B cell (primary cell): ENCODE measurements around the gene ZMYM5. TPM values are rescaled to one million over a fixed set of nuclear protein-coding genes. Genes with fewer than 3 reads are reported as not detected.
A peak's percentile ranks its signal among the peaks of the same experiment; 100 is the strongest.

Experiments used
- ATAC-seq: fragments of 200-7000 bp; cut with Tn5 transposase; one replicate; pipeline ENCODE4 v1.10.0; 2021; ENCODE audit warnings: low read depth, mild to moderate bottlenecking, moderate number of reproducible peaks, moderate library complexity
- CTCF ChIA-PET: fragments of 350-600 bp; sonication (Branson Sonifier 250); formaldehyde crosslinking; loops from one replicate; lab custom pipeline; 2021; ENCODE audit warnings: antibody characterized with exemption, inconsistent platforms; lab: Charles Lee
- POLR2A ChIA-PET: fragments of 350-600 bp; sonication (Branson Sonifier 250); formaldehyde crosslinking; loops from one replicate; lab custom pipeline; 2021; ENCODE audit warnings: antibody characterized with exemption; lab: Charles Lee
- DNase-seq: peaks from one replicate; pipeline ENCODE4 v3.0.0; 2013
- H2AFZ ChIP-seq: 2 replicates; pipeline ENCODE4 v1.6.1; 2012; ENCODE audit warnings: mild to moderate bottlenecking, low read depth, low read length; ENCODE audit not compliant: insufficient read depth, poor library complexity, severe bottlenecking
- H3K27ac ChIP-seq, 2 donors: 1 replicate in 1 of 2; 2 replicates in 1 of 2; pipeline ENCODE4 v1.5.1; 2012 to 2013; ENCODE audit warnings: low read length in 2 of 2, mild to moderate bottlenecking in 2 of 2, moderate library complexity in 1 of 2
- H3K27me3 ChIP-seq, 4 experiments: fragments of 200-600 bp in 1 of 4; sonication (generic) in 1 of 4; replicated peaks in 1 of 4; 1 replicate in 2 of 4; 2 replicates in 2 of 4; pipeline versions ENCODE4 v1.6.1 to v1.7.0; 2013 to 2016; ENCODE audit warnings: low read length in 3 of 4, mild to moderate bottlenecking in 2 of 4, mixed read lengths in 1 of 4, moderate library complexity in 1 of 4; ENCODE audit not compliant: insufficient read depth in 4 of 4, control insufficient read depth in 3 of 4; ENCODE audit errors: control extremely low read depth in 1 of 4
- H3K36me3 ChIP-seq, 2 experiments: replicated peaks in 1 of 2; 1 replicate in 1 of 2; 2 replicates in 1 of 2; pipeline versions ENCODE4 v1.6.1 to v1.7.1; 2013; ENCODE audit warnings: low read length in 1 of 2; ENCODE audit not compliant: insufficient read depth in 2 of 2, control insufficient read depth in 1 of 2; ENCODE audit errors: control extremely low read depth in 1 of 2, extremely low read depth in 1 of 2
- H3K4me1 ChIP-seq, 2 donors: fragments of 200-600 bp in 1 of 2; sonication (generic) in 1 of 2; 1 replicate in 1 of 2; 2 replicates in 1 of 2; pipeline versions ENCODE4 v1.5.1 to v1.6.1; 2013 to 2017; ENCODE audit warnings: low read length in 2 of 2; ENCODE audit not compliant: control insufficient read depth in 2 of 2, insufficient read depth in 2 of 2
- H3K4me2 ChIP-seq: replicated peaks from 2 replicates; pipeline ENCODE3; 2012; ENCODE audit warnings: mild to moderate bottlenecking, low read depth, low read length; ENCODE audit not compliant: poor library complexity, severe bottlenecking
- H3K4me3 ChIP-seq, 5 experiments: fragments of 200-600 bp in 1 of 5; sonication (generic) in 1 of 5; 1 replicate in 3 of 5; 2 replicates in 2 of 5; pipeline versions ENCODE4 v1.5.1 to v1.7.0; 2011 to 2016; ENCODE audit warnings: low read length in 4 of 5, mild to moderate bottlenecking in 4 of 5, low read depth in 2 of 5, control low read depth in 1 of 5, moderate library complexity in 1 of 5; ENCODE audit not compliant: insufficient read depth in 1 of 5; ENCODE audit errors: control extremely low read depth in 1 of 5, extremely low read depth in 1 of 5
- H3K79me2 ChIP-seq: fragments of 200-600 bp; sonication (generic); one replicate; pipeline ENCODE4 v1.6.0; 2016; ENCODE audit warnings: low read length; ENCODE audit not compliant: control insufficient read depth, insufficient read depth
- H3K9ac ChIP-seq: fragments of 200-600 bp; sonication (generic); 2 replicates; pipeline ENCODE4 v1.6.1; 2017; ENCODE audit warnings: mild to moderate bottlenecking, low read length, moderate library complexity
- H3K9me3 ChIP-seq, 3 donors: one replicate each; pipeline versions ENCODE4 v1.6.1 to v1.7.1; 2013; ENCODE audit warnings: low read length in 2 of 3; ENCODE audit not compliant: control insufficient read depth in 2 of 3, insufficient read depth in 1 of 3; ENCODE audit errors: control extremely low read depth in 1 of 3
- H4K20me1 ChIP-seq: 2 replicates; pipeline ENCODE4 v1.6.0; 2012; ENCODE audit warnings: mild to moderate bottlenecking, low read length; ENCODE audit not compliant: insufficient read depth, control insufficient read depth, poor library complexity, severe bottlenecking
- H3K27ac Mint-ChIP-seq: one replicate; pipeline ENCODE4 v1.8.0; 2021; ENCODE audit warnings: mixed read lengths
- H3K27me3 Mint-ChIP-seq: one replicate; pipeline ENCODE4 v1.8.0; 2021; ENCODE audit warnings: mixed read lengths
- H3K4me1 Mint-ChIP-seq: one replicate; pipeline ENCODE4 v1.8.0; 2021; ENCODE audit warnings: mixed read lengths
- H3K4me3 Mint-ChIP-seq: one replicate; pipeline ENCODE4 v1.8.0; 2021; ENCODE audit warnings: mixed read lengths
- H3K9me3 Mint-ChIP-seq: one replicate; pipeline ENCODE4 v1.8.0; 2022; ENCODE audit warnings: mixed read lengths; ENCODE audit not compliant: insufficient read depth
- EZH2 ChIP-seq: IDR thresholded peaks from 2 replicates; pipeline ENCODE4 v1.6.1; 2012; ENCODE audit warnings: borderline replicate concordance, low read depth, mild to moderate bottlenecking, moderate library complexity, low read length; ENCODE audit not compliant: insufficient read depth, poor library complexity, severe bottlenecking
- WGBS: methylation state at CpG from one replicate; pipeline ENCODE4 v1.1.5; 2013; ENCODE audit warnings: missing lambda C conversion rate; ENCODE audit not compliant: insufficient coverage; 5-methylcytosine and 5-hydroxymethylcytosine counted together
- intact Hi-C: fragments of 100-400 bp; cut with micrococcal nuclease; formaldehyde crosslinking; loops from one replicate; pipeline ENCODE4 v1.10.0; 2022
- polyA plus RNA-seq: library from polyadenylated mRNA; depleted of rRNA; stranded (reverse); fragments of >200 nt; gene quantifications from 2 replicates; pipeline ENCODE4 v1.2.3, GENCODE V29; 2012
- total RNA-seq, 2 donors: library from RNA; stranded (reverse); fragments of 120-200 nt in 1 of 2; gene quantifications; 1 replicate in 1 of 2; 2 replicates in 1 of 2; pipeline versions ENCODE4 v1.2.3 to v1.2.4, GENCODE V29; 2013 to 2022
- TF ChIP-seq, protein P1 (sequence below): fragments of 200-600 bp; IDR thresholded peaks from one replicate; pipeline ENCODE4 v1.8.0; 2022; ENCODE audit warnings: antibody characterized with exemption, mild to moderate bottlenecking

ZMYM5 gene
- total and polyA plus RNA-seq, 2 donors (not counting 1 experiment from before 2014, with no cell fraction given), result 14.3 to 23.0 TPM

DNA sequence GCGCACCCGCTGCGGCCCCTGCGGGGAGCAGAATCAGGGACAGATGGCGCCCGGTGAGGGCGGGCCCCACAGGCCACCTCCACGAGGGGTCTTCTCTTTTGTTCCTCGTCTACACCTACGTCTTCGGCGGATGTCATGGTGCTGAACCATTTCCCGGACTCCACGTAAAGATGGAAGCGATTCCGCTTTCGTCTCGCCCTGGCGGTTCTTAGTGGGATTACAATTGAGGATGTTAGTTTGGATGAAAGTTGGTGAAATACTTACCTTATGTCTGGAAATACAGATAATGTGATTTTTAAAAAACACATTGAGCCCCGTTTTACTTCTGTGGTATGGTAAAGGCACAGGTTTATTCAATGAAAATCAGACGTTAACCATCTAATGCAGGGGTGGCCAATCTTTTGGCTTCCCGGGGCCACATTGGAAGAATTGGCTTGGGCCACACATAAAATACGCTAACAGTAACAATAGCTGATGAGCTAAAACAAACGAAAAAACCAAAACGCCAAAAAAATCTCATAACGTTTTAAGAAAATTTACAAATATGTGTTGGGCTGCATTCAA lies 1.4 kb upstream of the ZMYM5 start:
- Mint-ChIP-seq H3K4me1 (peaks cover 24% of the 10 kb centered on the region), H3K4me3 (peak overlapping the region; percentile 91), H3K27ac (peak overlapping the region; percentile 97), H3K27me3 (no peaks in the 10 kb centered on the region), H3K9me3 (no peaks in the 10 kb centered on the region)
- Histone ChIP-seq H3K4me1 (peaks cover 22 to 26% of the 10 kb centered on the region in 2 donors), H3K9me3 (no peaks in the 10 kb centered on the region), H3K4me2 (peak overlapping the region; percentile 85), H2AFZ (peak overlapping the region; percentile 96), H3K36me3 (no peaks in the 10 kb centered on the region), H3K27me3 (no peaks in the 10 kb centered on the region), H3K9ac (peak overlapping the region; percentile 91), H4K20me1 (no peaks in the 10 kb centered on the region), H3K27ac (peak overlapping the region; percentile 92 to 94), H3K4me3 (peak overlapping the region; percentile 61 to 95 (median 83)), H3K79me2 (peaks cover 30% of the 10 kb centered on the region)
- ChIA-PET POLR2A (interaction anchor here (0.7 to 2.7 kb wide), 6 partner anchors 19 to 231 kb away, joined by 3 to 30 read pairs (median 10); partner anchors contain the start of genes MPHOSPH8, PSPC1 and ZMYM2), CTCF (interaction anchor here (1.2 to 1.5 kb wide), 3 partner anchors 92 to 124 kb away, joined by 3 read pairs; no protein-coding TSS in a partner anchor)
- ATAC-seq (peak; percentile 1), DNase-seq (no peak)
- intact Hi-C loops, result loop anchor here (1.0 to 5.0 kb wide), 2 partner anchors 92 to 297 kb away; partner anchors contain the start of gene GJA3
- 2% methylated on average over 11 of the region's 26 CpGs for WGBS
- TF ChIP-seq EZH2, result no peak
- TF ChIP-seq, protein P1, sequence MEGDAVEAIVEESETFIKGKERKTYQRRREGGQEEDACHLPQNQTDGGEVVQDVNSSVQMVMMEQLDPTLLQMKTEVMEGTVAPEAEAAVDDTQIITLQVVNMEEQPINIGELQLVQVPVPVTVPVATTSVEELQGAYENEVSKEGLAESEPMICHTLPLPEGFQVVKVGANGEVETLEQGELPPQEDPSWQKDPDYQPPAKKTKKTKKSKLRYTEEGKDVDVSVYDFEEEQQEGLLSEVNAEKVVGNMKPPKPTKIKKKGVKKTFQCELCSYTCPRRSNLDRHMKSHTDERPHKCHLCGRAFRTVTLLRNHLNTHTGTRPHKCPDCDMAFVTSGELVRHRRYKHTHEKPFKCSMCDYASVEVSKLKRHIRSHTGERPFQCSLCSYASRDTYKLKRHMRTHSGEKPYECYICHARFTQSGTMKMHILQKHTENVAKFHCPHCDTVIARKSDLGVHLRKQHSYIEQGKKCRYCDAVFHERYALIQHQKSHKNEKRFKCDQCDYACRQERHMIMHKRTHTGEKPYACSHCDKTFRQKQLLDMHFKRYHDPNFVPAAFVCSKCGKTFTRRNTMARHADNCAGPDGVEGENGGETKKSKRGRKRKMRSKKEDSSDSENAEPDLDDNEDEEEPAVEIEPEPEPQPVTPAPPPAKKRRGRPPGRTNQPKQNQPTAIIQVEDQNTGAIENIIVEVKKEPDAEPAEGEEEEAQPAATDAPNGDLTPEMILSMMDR, result peak; percentile 80
